ENCODE results near the gene CAND2.
A peak's percentile ranks its signal among the peaks of the same experiment; 100 is the strongest.
"Not testable (repeated sequence)": the region's sequence is repeated elsewhere in the genome, so short reads cannot be mapped to it uniquely, and the experiment has no call there.

CAND2 gene

GRCh38 chr3:12773030-12773709 lies 23.3 kb upstream of the CAND2 start:
- no peaks in the 10 kb centered on the region for H3K36me3 Mint-ChIP-seq (ENCODE audit: low read depth)
- H3K27ac Mint-ChIP-seq = peak overlapping the region; percentile 30 to 92 (median 80)
- TF ChIP-seq, protein P1, sequence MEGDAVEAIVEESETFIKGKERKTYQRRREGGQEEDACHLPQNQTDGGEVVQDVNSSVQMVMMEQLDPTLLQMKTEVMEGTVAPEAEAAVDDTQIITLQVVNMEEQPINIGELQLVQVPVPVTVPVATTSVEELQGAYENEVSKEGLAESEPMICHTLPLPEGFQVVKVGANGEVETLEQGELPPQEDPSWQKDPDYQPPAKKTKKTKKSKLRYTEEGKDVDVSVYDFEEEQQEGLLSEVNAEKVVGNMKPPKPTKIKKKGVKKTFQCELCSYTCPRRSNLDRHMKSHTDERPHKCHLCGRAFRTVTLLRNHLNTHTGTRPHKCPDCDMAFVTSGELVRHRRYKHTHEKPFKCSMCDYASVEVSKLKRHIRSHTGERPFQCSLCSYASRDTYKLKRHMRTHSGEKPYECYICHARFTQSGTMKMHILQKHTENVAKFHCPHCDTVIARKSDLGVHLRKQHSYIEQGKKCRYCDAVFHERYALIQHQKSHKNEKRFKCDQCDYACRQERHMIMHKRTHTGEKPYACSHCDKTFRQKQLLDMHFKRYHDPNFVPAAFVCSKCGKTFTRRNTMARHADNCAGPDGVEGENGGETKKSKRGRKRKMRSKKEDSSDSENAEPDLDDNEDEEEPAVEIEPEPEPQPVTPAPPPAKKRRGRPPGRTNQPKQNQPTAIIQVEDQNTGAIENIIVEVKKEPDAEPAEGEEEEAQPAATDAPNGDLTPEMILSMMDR (IDR thresholded peaks at IDR 0.05; ENCODE audit: unreplicated experiment in 3 of 3) = no peak
- H3K27me3 Mint-ChIP-seq (ENCODE audit: low read depth) = peaks cover 6% of the 10 kb centered on the region
- peaks cover 22% of the 10 kb centered on the region for H3K4me1 Mint-ChIP-seq
- H3K4me3 Mint-ChIP-seq = no peak overlapping the region
- H3K9me3 Mint-ChIP-seq = peaks cover 3% of the 10 kb centered on the region

- H3K27ac Mint-ChIP-seq = peak overlapping the region; percentile 30 to 92 (median 80)
These were observed 22.8 kb upstream of the CAND2 start for GRCh38 chr3:12773710-12774086.

DNA sequence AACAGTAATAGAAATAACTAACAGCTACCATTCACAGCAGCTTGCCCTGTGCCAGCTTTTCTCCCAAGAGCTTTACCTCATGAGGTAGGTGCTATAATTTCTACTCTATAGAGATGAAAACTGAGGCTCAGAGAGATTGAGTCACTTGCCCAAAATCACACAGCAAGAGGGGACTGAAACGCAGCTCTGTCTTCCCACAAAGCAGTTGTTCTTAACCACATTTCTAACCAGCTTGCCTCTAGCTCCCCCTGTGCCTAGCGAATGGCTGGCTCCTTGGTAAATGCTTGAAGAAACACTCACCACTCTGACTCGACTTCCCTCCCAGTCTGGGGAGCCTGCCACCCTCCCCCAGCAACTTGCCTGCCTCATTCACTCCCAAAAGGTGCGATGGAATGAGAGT lies 21.9 kb upstream of the CAND2 start:
- Mint-ChIP-seq H3K36me3 (ENCODE audit: low read depth) (no peaks in the 10 kb centered on the region), H3K27me3 (ENCODE audit: low read depth) (peaks cover 3% of the 10 kb centered on the region), H3K4me1 (peaks cover 22% of the 10 kb centered on the region), H3K9me3 (peaks cover 3% of the 10 kb centered on the region), H3K4me3 (no peak overlapping the region), H3K27ac (no peak overlapping the region)
- TF ChIP-seq, protein P1 (IDR thresholded peaks at IDR 0.05; ENCODE audit: unreplicated experiment in 3 of 3) = no peak

More at GRCh38 chr3:12773710-12774086, 22.8 kb upstream of the CAND2 start:
- Mint-ChIP-seq H3K4me1 (peaks cover 22% of the 10 kb centered on the region), H3K4me3 (no peak overlapping the region), H3K36me3 (ENCODE audit: low read depth) (no peaks in the 10 kb centered on the region), H3K27me3 (ENCODE audit: low read depth) (peaks cover 6% of the 10 kb centered on the region), H3K9me3 (peaks cover 3% of the 10 kb centered on the region)
- TF ChIP-seq, protein P1 (IDR thresholded peaks at IDR 0.05; ENCODE audit: unreplicated experiment in 3 of 3) = no peak

GRCh38 chr3:12775226-12775625 lies 21.3 kb upstream of the CAND2 start:
- Mint-ChIP-seq H3K4me1 (peaks cover 22% of the 10 kb centered on the region), H3K9me3 (peaks cover 3% of the 10 kb centered on the region), H3K4me3 (no peak overlapping the region), H3K27me3 (ENCODE audit: low read depth) (peaks cover 3% of the 10 kb centered on the region), H3K27ac (no peak overlapping the region), H3K36me3 (ENCODE audit: low read depth) (no peaks in the 10 kb centered on the region)
- TF ChIP-seq, protein P1 (IDR thresholded peaks at IDR 0.05; ENCODE audit: unreplicated experiment in 3 of 3) = no peak

- not testable (repeated sequence) for H3K36me3 Mint-ChIP-seq (ENCODE audit: low read depth); H3K27ac Mint-ChIP-seq; H3K27me3 Mint-ChIP-seq (ENCODE audit: low read depth); H3K4me3 Mint-ChIP-seq; H3K9me3 Mint-ChIP-seq
- peaks cover 29% of the 10 kb centered on the region for H3K4me1 Mint-ChIP-seq
These were observed 20.5 kb upstream of the CAND2 start for GRCh38 chr3:12775970-12776369.

- H3K27me3 Mint-ChIP-seq (ENCODE audit: low read depth) = peaks cover 3% of the 10 kb centered on the region
- no peak overlapping the region for H3K4me3 Mint-ChIP-seq
- H3K4me1 Mint-ChIP-seq = peaks cover 37% of the 10 kb centered on the region
- H3K27ac Mint-ChIP-seq = peak overlapping the region in 2 of 3 experiments; percentile 27 to 28
- TF ChIP-seq, protein P1 (IDR thresholded peaks at IDR 0.05; ENCODE audit: unreplicated experiment in 3 of 3) = no peak
- H3K9me3 Mint-ChIP-seq = peaks cover 3% of the 10 kb centered on the region
- H3K36me3 Mint-ChIP-seq (ENCODE audit: low read depth) = no peaks in the 10 kb centered on the region
These were observed 19.3 kb upstream of the CAND2 start for GRCh38 chr3:12777171-12777570.
